Testis (tissue), 2 donors: ENCODE measurements around the gene COL4A3.

Experiments used
- POLR2A ChIP-seq: fragments of 450-650 bp; IDR thresholded peaks from one replicate; pipeline ENCODE4 v1.6.1; 2017; ENCODE audit warnings: antibody characterized with exemption, mild to moderate bottlenecking, moderate library complexity
- TF ChIP-seq, protein P1 (sequence below), 3 experiments: fragments of 450-650 bp in 2 of 3; fragments of 200-600 bp in 1 of 3; sonication (generic) in 1 of 3; IDR thresholded peaks; one replicate each; pipeline ENCODE4 v1.5.1; 2016 to 2019; ENCODE audit warnings: antibody characterized with exemption in 3 of 3, mild to moderate bottlenecking in 2 of 3, moderate library complexity in 1 of 3

DNA sequence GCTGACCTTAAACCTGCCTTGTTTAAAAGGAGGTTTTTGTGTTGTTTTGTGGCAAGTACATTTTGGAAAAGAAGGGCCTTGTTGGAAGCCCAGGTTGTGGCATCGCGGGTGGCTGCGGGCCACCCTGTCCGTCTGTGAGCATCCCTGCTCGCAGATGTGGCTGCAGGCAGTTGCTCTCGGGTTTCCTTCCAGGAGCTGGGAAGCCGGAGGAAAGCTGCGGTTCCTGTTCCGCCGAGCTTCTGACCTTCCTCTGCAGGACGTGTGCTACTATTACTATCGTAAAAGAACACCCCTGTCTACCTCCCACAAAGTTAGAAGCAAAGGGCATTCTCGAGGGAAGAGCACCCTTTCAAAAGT lies 161.4 kb downstream of the COL4A3 start:
- TF ChIP-seq, protein P1, sequence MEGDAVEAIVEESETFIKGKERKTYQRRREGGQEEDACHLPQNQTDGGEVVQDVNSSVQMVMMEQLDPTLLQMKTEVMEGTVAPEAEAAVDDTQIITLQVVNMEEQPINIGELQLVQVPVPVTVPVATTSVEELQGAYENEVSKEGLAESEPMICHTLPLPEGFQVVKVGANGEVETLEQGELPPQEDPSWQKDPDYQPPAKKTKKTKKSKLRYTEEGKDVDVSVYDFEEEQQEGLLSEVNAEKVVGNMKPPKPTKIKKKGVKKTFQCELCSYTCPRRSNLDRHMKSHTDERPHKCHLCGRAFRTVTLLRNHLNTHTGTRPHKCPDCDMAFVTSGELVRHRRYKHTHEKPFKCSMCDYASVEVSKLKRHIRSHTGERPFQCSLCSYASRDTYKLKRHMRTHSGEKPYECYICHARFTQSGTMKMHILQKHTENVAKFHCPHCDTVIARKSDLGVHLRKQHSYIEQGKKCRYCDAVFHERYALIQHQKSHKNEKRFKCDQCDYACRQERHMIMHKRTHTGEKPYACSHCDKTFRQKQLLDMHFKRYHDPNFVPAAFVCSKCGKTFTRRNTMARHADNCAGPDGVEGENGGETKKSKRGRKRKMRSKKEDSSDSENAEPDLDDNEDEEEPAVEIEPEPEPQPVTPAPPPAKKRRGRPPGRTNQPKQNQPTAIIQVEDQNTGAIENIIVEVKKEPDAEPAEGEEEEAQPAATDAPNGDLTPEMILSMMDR (IDR thresholded peaks at IDR 0.05) = no peak
- TF ChIP-seq POLR2A = no peak
